Islet of Langerhans (tissue), 1 donor: ENCODE measurements around the gene ICAM3.
"Not testable (repeated sequence)": the region's sequence is repeated elsewhere in the genome, so short reads cannot be mapped to it uniquely, and the experiment has no call there.

Experiments
- FAIRE-seq: peaks from one replicate; lab custom pipeline; 2011; peaks lifted over from hg19 to GRCh38; lab: Jason Lieb, UNC

ICAM3 gene

GRCh38 chr19:10346509-10346908 is 7.1 kb upstream of the ICAM3 start:
- peak; percentile 72 for FAIRE-seq

- FAIRE-seq: no peak
Observed at GRCh38 chr19:10344780-10345179, 5.4 kb upstream of the ICAM3 start.

- FAIRE-seq: no peak
Observed at GRCh38 chr19:10343495-10343894, 4.1 kb upstream of the ICAM3 start.

GRCh38 chr19:10339977-10340376 is 553 bp upstream of the ICAM3 start:
- FAIRE-seq: no peak

- no peak for FAIRE-seq
Observed at GRCh38 chr19:10338940-10339339, 484 bp downstream of the ICAM3 start.

GRCh38 chr19:10336725-10337124 is 2.7 kb downstream of the ICAM3 start:
- FAIRE-seq: not testable (repeated sequence)

GRCh38 chr19:10335352-10335985 is 4.0 kb downstream of the ICAM3 start:
- no peak for FAIRE-seq

GRCh38 chr19:10334588-10335351 is 4.7 kb downstream of the ICAM3 start:
- no peak for FAIRE-seq

GRCh38 chr19:10333758-10334587 is 5.5 kb downstream of the ICAM3 start:
- FAIRE-seq: no peak

GRCh38 chr19:10332965-10333757 is 6.3 kb downstream of the ICAM3 start, which contains the start of gene RAVER1:
Gene RAVER1 (minus strand): TSS chr19:10333529. CDS start chr19:10333507, 22 bp downstream.
- no peak for FAIRE-seq

GRCh38 chr19:10332158-10332964 is 7.1 kb downstream of the ICAM3 start:
- FAIRE-seq: no peak

GRCh38 chr19:10329555-10329954 is 9.9 kb downstream of the ICAM3 start:
- no peak for FAIRE-seq

GRCh38 chr19:10328558-10329429 is 10.6 kb downstream of the ICAM3 start:
- no peak for FAIRE-seq

GRCh38 chr19:10327793-10328192 is 11.6 kb downstream of the ICAM3 start:
- no peak for FAIRE-seq

- no peak for FAIRE-seq
Observed at GRCh38 chr19:10325732-10326131, 13.7 kb downstream of the ICAM3 start.

GRCh38 chr19:10321874-10322835 is 17.3 kb downstream of the ICAM3 start:
- no peak for FAIRE-seq

GRCh38 chr19:10321417-10321797 is 18.0 kb downstream of the ICAM3 start:
- no peak for FAIRE-seq

- FAIRE-seq: no peak
Observed at GRCh38 chr19:10320602-10321416, 18.6 kb downstream of the ICAM3 start.
